Measurements from ENCODE around the gene TTLL5. TPM values are rescaled to one million over a fixed set of nuclear protein-coding genes. Genes with fewer than 3 reads are reported as not detected.

Gene TTLL5
- total RNA-seq, 1 donor from 2014 or later: 26.0 TPM

- Histone ChIP-seq H3K27ac (no peak overlapping the region), H3K9me3 (no peaks in the 10 kb centered on the region), H3K4me1 (peaks cover 10% of the 10 kb centered on the region), H3K4me3 (no peak overlapping the region), H3K36me3 (no peaks in the 10 kb centered on the region), H3K27me3 (no peaks in the 10 kb centered on the region)
- no peak for TF ChIP-seq CTCF (IDR thresholded peaks at IDR 0.05)
- intact Hi-C loops (cut with DNase I): no loop called here
- ATAC-seq: no peak
- DNase-seq: no peak
These were observed 63.6 kb downstream of the TTLL5 start for GRCh38 chr14:75724414-75725204.

- no peak overlapping the region for H3K27ac ChIP-seq
These were observed 64.4 kb downstream of the TTLL5 start for GRCh38 chr14:75725481-75725880.

GRCh38 chr14:75726321-75726720 lies 65.3 kb downstream of the TTLL5 start:
- no peaks in the 10 kb centered on the region for H3K9me3 ChIP-seq
- H3K4me1 ChIP-seq: no peaks in the 10 kb centered on the region
- no peak overlapping the region for H3K4me3 ChIP-seq
- DNase-seq (no peak), ATAC-seq (no peak)
- H3K36me3 ChIP-seq: no peaks in the 10 kb centered on the region
- intact Hi-C loops (cut with DNase I): no loop called here
- no peaks in the 10 kb centered on the region for H3K27me3 ChIP-seq
- no peak overlapping the region for H3K27ac ChIP-seq
- TF ChIP-seq CTCF (IDR thresholded peaks at IDR 0.05): no peak

More at GRCh38 chr14:75725481-75725880, 64.4 kb downstream of the TTLL5 start:
- H3K27me3 ChIP-seq: no peaks in the 10 kb centered on the region
- intact Hi-C loops (cut with DNase I): no loop called here
- no peaks in the 10 kb centered on the region for H3K36me3 ChIP-seq
- DNase-seq: no peak
- TF ChIP-seq CTCF (IDR thresholded peaks at IDR 0.05): no peak
- H3K4me3 ChIP-seq: no peak overlapping the region
- H3K4me1 ChIP-seq: peaks cover 6% of the 10 kb centered on the region
- no peak for ATAC-seq
- H3K9me3 ChIP-seq: no peaks in the 10 kb centered on the region

GRCh38 chr14:75727124-75727523 lies 66.1 kb downstream of the TTLL5 start:
- H3K9me3 ChIP-seq: no peaks in the 10 kb centered on the region
- no peak for ATAC-seq
- H3K36me3 ChIP-seq: no peaks in the 10 kb centered on the region
- TF ChIP-seq CTCF (IDR thresholded peaks at IDR 0.05): no peak
- H3K27me3 ChIP-seq: no peaks in the 10 kb centered on the region
- no peaks in the 10 kb centered on the region for H3K4me1 ChIP-seq
- no peak for DNase-seq
- intact Hi-C loops (cut with DNase I): no loop called here
- no peak overlapping the region for H3K27ac ChIP-seq
- H3K4me3 ChIP-seq: no peak overlapping the region

GRCh38 chr14:75732888-75733287 lies 71.8 kb downstream of the TTLL5 start:
- no peak overlapping the region for H3K27ac ChIP-seq
- DNase-seq (no peak), ATAC-seq (no peak)
- no peaks in the 10 kb centered on the region for H3K9me3 ChIP-seq
- no peaks in the 10 kb centered on the region for H3K4me1 ChIP-seq
- H3K27me3 ChIP-seq: no peaks in the 10 kb centered on the region
- intact Hi-C loops (cut with DNase I): no loop called here
- no peak for TF ChIP-seq CTCF (IDR thresholded peaks at IDR 0.05)
- H3K36me3 ChIP-seq: peaks cover 12% of the 10 kb centered on the region
- no peak overlapping the region for H3K4me3 ChIP-seq

Data from upper lobe of right lung (tissue), 1 donor.